SH-SY5Y (cell line): ENCODE results near the gene FCHSD2.

ENCODE experiments used
- GATA2 ChIP-seq: IDR thresholded peaks from 2 replicates; pipeline ENCODE4 v1.6.1; 2011; ENCODE audit warnings: mild to moderate bottlenecking, low read depth, low read length
- GATA3 ChIP-seq: IDR thresholded peaks from 2 replicates; pipeline ENCODE4 v1.6.1; 2011; ENCODE audit warnings: low read depth, mild to moderate bottlenecking, low read length, moderate library complexity

- no peak for TF ChIP-seq GATA3
- no peak for TF ChIP-seq GATA2
Observed at GRCh38 chr11:72899238-72899637, 242.9 kb downstream of the FCHSD2 start.
